ENCODE measurements around the gene SSC4D. TPM values are rescaled to one million over a fixed set of nuclear protein-coding genes. Genes with fewer than 3 reads are reported as not detected.

Gene SSC4D
- polyA plus RNA-seq, 2 donors: 0.59 to 0.88 TPM

DNA sequence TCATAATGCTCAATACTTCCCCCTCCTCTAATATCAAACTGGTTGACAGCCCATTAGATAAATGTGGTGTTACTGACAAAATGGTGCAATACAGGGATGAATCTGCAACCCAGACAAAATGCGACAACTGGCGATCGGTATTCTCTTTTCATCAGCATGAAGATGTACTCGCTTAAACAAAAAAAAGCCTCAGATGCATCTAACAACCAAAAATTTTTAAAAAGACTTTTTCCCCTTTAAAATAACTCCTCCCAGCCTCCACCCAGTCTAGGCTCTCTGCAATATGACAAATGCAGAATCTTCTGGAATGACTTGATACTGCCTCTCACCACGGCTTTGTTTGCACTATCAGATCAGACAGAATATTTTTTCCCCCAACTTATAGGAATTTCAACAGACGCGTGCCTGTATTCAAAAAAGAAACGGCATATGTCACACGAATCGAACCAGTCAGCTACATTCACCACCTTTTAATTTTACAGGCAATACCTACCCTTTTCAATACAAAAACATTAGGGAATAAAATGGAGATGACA, 52.0 kb downstream of the SSC4D start:
- peaks cover 0 to 2% of the 10 kb centered on the region in 2 donors for H3K4me1 ChIP-seq (ENCODE audit: control insufficient read depth in 2 of 2, insufficient read depth in 2 of 2, low read length in 1 of 2)
- 2% methylated on average over 10 of the region's 10 CpGs for WGBS, 2 donors

DNA sequence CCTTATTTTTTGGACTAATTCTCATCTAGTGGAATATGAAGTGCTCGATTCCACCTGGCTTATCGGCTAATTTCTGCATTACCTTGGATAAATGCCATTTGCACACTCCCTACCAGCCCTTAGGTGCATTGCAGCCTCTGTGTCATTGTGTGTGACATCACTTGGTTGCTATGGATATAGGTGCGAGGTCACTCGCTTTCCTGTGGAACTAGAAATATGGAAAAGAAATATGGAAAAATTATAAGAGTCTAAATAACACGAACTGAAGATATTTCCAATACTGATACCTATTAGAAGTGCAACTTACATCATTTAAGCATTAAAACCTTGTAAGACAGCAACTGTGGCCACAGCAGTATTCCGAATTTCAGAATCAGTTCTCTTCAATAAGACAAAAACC, 52.7 kb downstream of the SSC4D start:
- Histone ChIP-seq H3K4me1 (ENCODE audit: control insufficient read depth in 2 of 2, insufficient read depth in 2 of 2, low read length in 1 of 2) (peaks cover 0 to 2% of the 10 kb centered on the region in 2 donors), H3K27me3 (ENCODE audit: control insufficient read depth in 1 of 2, insufficient read depth in 2 of 2, low read length in 2 of 2) (no peaks in the 10 kb centered on the region), H3K27ac (ENCODE audit: low read depth in 2 of 2, low read length in 1 of 2) (peak overlapping the region in 1 of 2 donors; percentile 15), H3K4me3 (ENCODE audit: low read depth in 1 of 2, low read length in 2 of 2) (peak overlapping the region in 1 of 2 donors; percentile 76), H3K36me3 (ENCODE audit: control insufficient read depth in 2 of 2, insufficient read depth in 2 of 2, low read length in 1 of 2) (no peaks in the 10 kb centered on the region), H3K9me3 (ENCODE audit: control insufficient read depth in 2 of 2, insufficient read depth in 1 of 2, low read depth in 1 of 2, low read length in 1 of 2) (no peaks in the 10 kb centered on the region)
- 29 to 33% methylated on average over 6 of the region's 6 CpGs for WGBS, 2 donors

More for the DNA sequence above, 52.0 kb downstream of the SSC4D start:
- Histone ChIP-seq H3K36me3 (ENCODE audit: control insufficient read depth in 2 of 2, insufficient read depth in 2 of 2, low read length in 1 of 2) (no peaks in the 10 kb centered on the region), H3K27me3 (ENCODE audit: control insufficient read depth in 1 of 2, insufficient read depth in 2 of 2, low read length in 2 of 2) (no peaks in the 10 kb centered on the region), H3K9me3 (ENCODE audit: control insufficient read depth in 2 of 2, insufficient read depth in 1 of 2, low read depth in 1 of 2, low read length in 1 of 2) (no peaks in the 10 kb centered on the region), H3K27ac (ENCODE audit: low read depth in 2 of 2, low read length in 1 of 2) (peak overlapping the region; percentile 99), H3K4me3 (ENCODE audit: low read depth in 1 of 2, low read length in 2 of 2) (peak overlapping the region; percentile 76 to 100)

DNA sequence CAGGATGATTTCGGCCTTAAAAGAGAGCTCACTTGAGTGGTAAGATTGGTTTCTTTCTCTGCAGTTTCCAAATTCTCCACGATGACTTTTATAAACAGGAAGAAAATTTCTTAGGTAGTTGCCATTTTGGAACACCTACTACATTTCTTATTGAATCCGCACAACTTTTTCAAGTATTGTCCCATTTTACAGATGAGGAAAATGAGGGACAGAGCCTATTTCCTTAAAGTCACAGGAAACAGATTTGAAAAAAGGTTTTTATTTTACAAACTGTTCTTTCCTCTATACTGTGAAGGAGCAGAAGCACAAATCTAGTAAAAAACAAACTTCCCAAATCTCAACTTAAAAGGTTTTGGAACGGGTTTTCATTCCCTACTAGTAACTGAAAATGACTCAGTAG, 53.4 kb downstream of the SSC4D start:
- no peak overlapping the region for H3K4me3 ChIP-seq (ENCODE audit: low read depth in 1 of 2, low read length in 2 of 2)
- WGBS, 2 donors: 74 to 75% methylated on average over 4 of the region's 4 CpGs
- no peaks in the 10 kb centered on the region for H3K9me3 ChIP-seq (ENCODE audit: control insufficient read depth in 2 of 2, insufficient read depth in 1 of 2, low read depth in 1 of 2, low read length in 1 of 2)
- no peaks in the 10 kb centered on the region for H3K36me3 ChIP-seq (ENCODE audit: control insufficient read depth in 2 of 2, insufficient read depth in 2 of 2, low read length in 1 of 2)
- peaks cover 0 to 2% of the 10 kb centered on the region in 2 donors for H3K4me1 ChIP-seq (ENCODE audit: control insufficient read depth in 2 of 2, insufficient read depth in 2 of 2, low read length in 1 of 2)
- no peak overlapping the region for H3K27ac ChIP-seq (ENCODE audit: low read depth in 2 of 2, low read length in 1 of 2)
- H3K27me3 ChIP-seq (ENCODE audit: control insufficient read depth in 1 of 2, insufficient read depth in 2 of 2, low read length in 2 of 2): no peaks in the 10 kb centered on the region

DNA sequence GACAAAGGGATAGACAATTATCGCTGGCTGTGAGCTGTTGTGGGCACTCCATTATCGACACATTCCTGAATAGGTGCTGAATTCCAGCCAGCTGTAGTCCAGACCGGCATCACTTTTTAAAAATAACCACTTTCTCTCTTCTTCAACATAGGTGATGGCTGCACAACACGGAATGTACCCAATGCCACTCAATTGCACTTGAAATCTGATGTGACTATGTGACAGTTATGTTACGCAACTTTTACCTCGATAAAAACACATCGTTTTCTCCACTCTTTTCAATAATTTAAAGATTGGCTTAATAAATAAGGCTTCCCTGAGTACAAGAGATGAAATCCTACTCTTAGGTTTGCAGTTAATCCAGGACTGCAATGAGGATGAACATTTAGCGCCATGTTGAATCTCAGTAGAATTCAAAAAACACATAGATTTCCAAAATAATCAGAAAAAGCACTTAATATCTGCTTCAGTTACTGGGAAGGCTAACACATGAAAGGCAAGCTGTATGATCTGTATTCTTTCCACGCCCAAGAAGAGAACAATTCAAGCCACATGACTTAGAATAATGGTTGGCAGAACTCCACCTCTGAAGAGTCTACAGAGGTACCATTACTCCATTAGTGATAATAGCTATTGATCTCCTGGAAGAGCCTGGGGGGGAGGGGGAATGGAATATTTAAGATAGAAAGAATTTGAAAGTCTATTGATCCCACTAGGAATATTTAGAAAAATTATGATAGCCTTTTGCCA, 54.3 kb downstream of the SSC4D start:
- H3K27ac ChIP-seq (ENCODE audit: low read depth in 2 of 2, low read length in 1 of 2): no peak overlapping the region
- H3K4me1 ChIP-seq (ENCODE audit: control insufficient read depth in 2 of 2, insufficient read depth in 2 of 2, low read length in 1 of 2): peaks cover 0 to 2% of the 10 kb centered on the region in 2 donors
- no peak overlapping the region for H3K4me3 ChIP-seq (ENCODE audit: low read depth in 1 of 2, low read length in 2 of 2)
- no peaks in the 10 kb centered on the region for H3K27me3 ChIP-seq (ENCODE audit: control insufficient read depth in 1 of 2, insufficient read depth in 2 of 2, low read length in 2 of 2)
- H3K36me3 ChIP-seq (ENCODE audit: control insufficient read depth in 2 of 2, insufficient read depth in 2 of 2, low read length in 1 of 2): peaks cover 0 to 2% of the 10 kb centered on the region in 2 donors
- WGBS, 2 donors: 85 to 89% methylated on average over 9 of the region's 9 CpGs
- H3K9me3 ChIP-seq (ENCODE audit: control insufficient read depth in 2 of 2, insufficient read depth in 1 of 2, low read depth in 1 of 2, low read length in 1 of 2): no peaks in the 10 kb centered on the region

DNA sequence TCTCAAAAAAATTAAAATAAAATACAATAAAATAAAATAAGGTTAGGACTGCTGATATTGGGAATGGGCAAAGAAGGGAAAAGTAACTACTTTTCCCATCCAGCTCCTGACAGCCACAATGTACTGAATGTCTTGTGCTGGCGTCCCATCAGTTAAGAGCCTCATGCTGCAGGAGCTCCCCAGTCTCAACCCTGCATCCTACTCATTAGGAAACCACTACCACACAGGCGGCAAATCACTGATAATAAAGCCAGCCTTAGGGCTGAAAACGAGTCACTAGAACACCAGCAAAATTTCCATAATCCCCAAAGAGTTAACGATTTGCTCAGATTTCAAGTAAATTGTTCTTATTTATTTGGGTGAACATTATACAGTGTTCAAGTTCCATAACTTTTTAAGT, 55.0 kb downstream of the SSC4D start:
- peaks cover 0 to 2% of the 10 kb centered on the region in 2 donors for H3K4me1 ChIP-seq (ENCODE audit: control insufficient read depth in 2 of 2, insufficient read depth in 2 of 2, low read length in 1 of 2)
- H3K27ac ChIP-seq (ENCODE audit: low read depth in 2 of 2, low read length in 1 of 2): no peak overlapping the region
- WGBS, 2 donors: 80 to 85% methylated on average over 4 of the region's 4 CpGs
- peaks cover 4 to 5% of the 10 kb centered on the region in 2 donors for H3K36me3 ChIP-seq (ENCODE audit: control insufficient read depth in 2 of 2, insufficient read depth in 2 of 2, low read length in 1 of 2)
- H3K27me3 ChIP-seq (ENCODE audit: control insufficient read depth in 1 of 2, insufficient read depth in 2 of 2, low read length in 2 of 2): no peaks in the 10 kb centered on the region
- no peaks in the 10 kb centered on the region for H3K9me3 ChIP-seq (ENCODE audit: control insufficient read depth in 2 of 2, insufficient read depth in 1 of 2, low read depth in 1 of 2, low read length in 1 of 2)
- no peak overlapping the region for H3K4me3 ChIP-seq (ENCODE audit: low read depth in 1 of 2, low read length in 2 of 2)

DNA sequence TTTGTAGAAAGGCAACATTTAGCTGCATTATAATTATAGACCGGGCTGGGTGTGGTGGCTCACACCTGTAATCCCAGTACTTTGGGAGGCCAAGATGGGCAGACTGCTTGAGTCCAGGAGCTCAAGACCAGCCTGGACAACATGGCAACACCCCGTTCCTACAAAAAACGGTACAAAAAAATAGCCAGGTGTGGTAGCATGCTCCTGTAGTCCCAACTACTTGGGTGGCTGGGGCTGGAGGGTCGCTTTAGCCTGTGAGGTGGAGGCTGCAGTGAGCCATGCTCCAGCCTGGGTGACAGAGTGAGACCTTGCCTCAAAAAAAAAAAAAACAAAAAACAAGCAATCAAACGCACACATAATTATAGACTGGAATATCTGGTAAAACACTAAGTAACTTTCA, 55.8 kb downstream of the SSC4D start:
- Histone ChIP-seq H3K9me3 (ENCODE audit: control insufficient read depth in 2 of 2, insufficient read depth in 1 of 2, low read depth in 1 of 2, low read length in 1 of 2) (no peaks in the 10 kb centered on the region), H3K36me3 (ENCODE audit: control insufficient read depth in 2 of 2, insufficient read depth in 2 of 2, low read length in 1 of 2) (peaks cover 4 to 5% of the 10 kb centered on the region in 2 donors), H3K27me3 (ENCODE audit: control insufficient read depth in 1 of 2, insufficient read depth in 2 of 2, low read length in 2 of 2) (no peaks in the 10 kb centered on the region), H3K27ac (ENCODE audit: low read depth in 2 of 2, low read length in 1 of 2) (no peak overlapping the region), H3K4me1 (ENCODE audit: control insufficient read depth in 2 of 2, insufficient read depth in 2 of 2, low read length in 1 of 2) (peaks cover 0 to 2% of the 10 kb centered on the region in 2 donors), H3K4me3 (ENCODE audit: low read depth in 1 of 2, low read length in 2 of 2) (no peak overlapping the region)
- 87 to 96% methylated on average over 5 of the region's 5 CpGs for WGBS, 2 donors

DNA sequence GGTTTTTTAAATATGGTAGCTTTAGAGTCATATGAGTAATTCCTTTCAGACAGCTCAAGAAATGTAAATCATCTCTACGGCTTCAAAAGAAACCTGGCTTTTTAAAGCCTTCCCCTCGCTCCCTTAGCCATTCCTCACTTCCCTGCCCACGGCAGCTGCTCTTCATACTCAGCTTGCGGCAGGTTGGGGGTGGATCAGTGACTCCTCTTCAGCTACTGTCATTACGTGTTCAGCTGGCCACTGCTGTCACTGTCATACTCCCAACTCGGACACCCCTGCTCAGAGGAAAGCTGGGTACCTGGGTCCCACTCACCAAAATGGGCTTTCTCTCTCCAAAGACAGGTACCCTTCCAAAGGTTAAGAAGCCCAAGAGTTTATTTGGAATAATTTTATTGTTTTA, 57.3 kb downstream of the SSC4D start:
- Histone ChIP-seq H3K36me3 (ENCODE audit: control insufficient read depth in 2 of 2, insufficient read depth in 2 of 2, low read length in 1 of 2) (peaks cover 4 to 5% of the 10 kb centered on the region in 2 donors), H3K27ac (ENCODE audit: low read depth in 2 of 2, low read length in 1 of 2) (peak overlapping the region in 1 of 2 donors; percentile 69), H3K27me3 (ENCODE audit: control insufficient read depth in 1 of 2, insufficient read depth in 2 of 2, low read length in 2 of 2) (no peaks in the 10 kb centered on the region), H3K9me3 (ENCODE audit: control insufficient read depth in 2 of 2, insufficient read depth in 1 of 2, low read depth in 1 of 2, low read length in 1 of 2) (no peaks in the 10 kb centered on the region), H3K4me3 (ENCODE audit: low read depth in 1 of 2, low read length in 2 of 2) (no peak overlapping the region), H3K4me1 (ENCODE audit: control insufficient read depth in 2 of 2, insufficient read depth in 2 of 2, low read length in 1 of 2) (peaks cover 0 to 2% of the 10 kb centered on the region in 2 donors)
- 74 to 75% methylated on average over 6 of the region's 6 CpGs for WGBS, 2 donors

DNA sequence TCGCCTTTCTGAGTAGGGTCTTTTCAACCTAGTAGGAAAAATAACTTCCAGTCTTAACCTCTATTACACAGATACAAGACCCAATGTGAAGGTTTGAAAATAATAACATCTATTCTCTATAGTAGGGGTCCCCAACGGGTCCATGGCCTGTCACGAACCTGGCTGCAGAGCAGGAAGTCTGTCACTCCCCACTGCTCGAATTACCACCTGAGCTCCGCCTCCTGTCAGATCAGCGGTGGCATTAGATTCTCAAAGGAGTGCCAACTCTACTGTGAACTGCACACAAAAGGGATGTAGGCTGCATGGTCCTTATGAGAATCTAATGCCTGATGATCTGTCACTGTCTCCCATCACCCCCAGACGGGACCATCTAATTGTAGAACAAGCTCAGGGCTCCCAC, 58.1 kb downstream of the SSC4D start:
- 78 to 82% methylated on average over 7 of the region's 7 CpGs for WGBS, 2 donors
- no peak overlapping the region for H3K4me3 ChIP-seq (ENCODE audit: low read depth in 1 of 2, low read length in 2 of 2)
- H3K9me3 ChIP-seq (ENCODE audit: control insufficient read depth in 2 of 2, insufficient read depth in 1 of 2, low read depth in 1 of 2, low read length in 1 of 2): no peaks in the 10 kb centered on the region
- peaks cover 5 to 7% of the 10 kb centered on the region in 2 donors for H3K36me3 ChIP-seq (ENCODE audit: control insufficient read depth in 2 of 2, insufficient read depth in 2 of 2, low read length in 1 of 2)
- H3K27ac ChIP-seq (ENCODE audit: low read depth in 2 of 2, low read length in 1 of 2): no peak overlapping the region
- no peaks in the 10 kb centered on the region for H3K4me1 ChIP-seq (ENCODE audit: control insufficient read depth in 2 of 2, insufficient read depth in 2 of 2, low read length in 1 of 2)
- no peaks in the 10 kb centered on the region for H3K27me3 ChIP-seq (ENCODE audit: control insufficient read depth in 1 of 2, insufficient read depth in 2 of 2, low read length in 2 of 2)

DNA sequence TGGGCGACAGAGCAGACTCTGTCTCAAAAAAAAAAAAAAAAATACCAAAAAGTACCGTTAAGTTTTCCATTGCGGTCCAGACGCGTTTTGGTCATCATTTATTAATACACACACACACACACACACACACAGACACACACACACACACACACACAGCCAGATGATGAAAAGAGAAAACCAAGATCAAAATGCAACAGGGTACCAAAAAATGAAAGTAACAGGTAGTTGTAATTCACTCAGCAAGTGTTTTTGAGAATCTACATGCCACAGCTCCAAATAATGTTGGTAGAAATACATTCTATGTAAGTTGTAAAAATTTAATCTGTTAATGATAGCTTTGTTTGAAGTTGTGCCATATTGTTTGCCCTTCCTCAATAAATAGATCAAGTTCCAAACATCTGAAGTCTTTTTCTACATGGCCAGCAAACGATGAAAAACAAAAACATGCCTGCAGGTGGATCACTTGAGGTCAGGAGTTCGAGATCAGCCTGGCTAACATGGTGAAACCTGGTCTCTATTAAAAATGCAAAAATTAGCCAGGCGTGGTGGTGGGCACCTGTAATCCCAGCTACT, 60.1 kb downstream of the SSC4D start:
- no peak overlapping the region for H3K4me3 ChIP-seq (ENCODE audit: low read depth in 1 of 2, low read length in 2 of 2)
- no peaks in the 10 kb centered on the region for H3K9me3 ChIP-seq (ENCODE audit: control insufficient read depth in 2 of 2, insufficient read depth in 1 of 2, low read depth in 1 of 2, low read length in 1 of 2)
- peaks cover 5 to 15% of the 10 kb centered on the region in 2 donors for H3K36me3 ChIP-seq (ENCODE audit: control insufficient read depth in 2 of 2, insufficient read depth in 2 of 2, low read length in 1 of 2)
- 73 to 88% methylated on average over 8 of the region's 8 CpGs for WGBS, 2 donors
- H3K27ac ChIP-seq (ENCODE audit: low read depth in 2 of 2, low read length in 1 of 2): no peak overlapping the region
- H3K27me3 ChIP-seq (ENCODE audit: control insufficient read depth in 1 of 2, insufficient read depth in 2 of 2, low read length in 2 of 2): no peaks in the 10 kb centered on the region
- H3K4me1 ChIP-seq (ENCODE audit: control insufficient read depth in 2 of 2, insufficient read depth in 2 of 2, low read length in 1 of 2): no peaks in the 10 kb centered on the region

Measured in esophagus (tissue), 2 donors.